Liver (tissue), 9 donors: ENCODE results near the gene AUH. TPM values are rescaled to one million over a fixed set of nuclear protein-coding genes. Genes with fewer than 3 reads are reported as not detected.

ENCODE experiments used
- DNase-seq: peaks from one replicate; pipeline ENCODE4 v3.0.0-alpha.2; 2017; ENCODE audit warnings: low spot score
- H3K27ac ChIP-seq, 2 donors: one replicate each; pipeline ENCODE4 v1.7.0; 2013; ENCODE audit warnings: inconsistent platforms in 2 of 2, low read length in 2 of 2, control low read depth in 1 of 2, low read depth in 1 of 2, mild to moderate bottlenecking in 1 of 2
- H3K27me3 ChIP-seq, 4 donors: one replicate each; pipeline versions ENCODE4 v1.6.1 to v1.7.0; 2013; ENCODE audit warnings: low read length in 3 of 4, inconsistent platforms in 1 of 4, mild to moderate bottlenecking in 1 of 4, moderate library complexity in 1 of 4; ENCODE audit not compliant: control insufficient read depth in 4 of 4, insufficient read depth in 4 of 4
- H3K36me3 ChIP-seq, 4 donors: one replicate each; pipeline versions ENCODE4 v1.6.1 to v1.7.0; 2013; ENCODE audit warnings: low read length in 3 of 4, mild to moderate bottlenecking in 3 of 4, low read depth in 1 of 4, moderate library complexity in 1 of 4; ENCODE audit not compliant: control insufficient read depth in 4 of 4, insufficient read depth in 3 of 4
- H3K4me1 ChIP-seq, 4 donors: one replicate each; pipeline versions ENCODE4 v1.6.1 to v1.7.0; 2013; ENCODE audit warnings: low read length in 3 of 4, mild to moderate bottlenecking in 3 of 4, moderate library complexity in 1 of 4; ENCODE audit not compliant: control insufficient read depth in 4 of 4, insufficient read depth in 4 of 4
- H3K4me3 ChIP-seq, 3 donors: one replicate each; pipeline versions ENCODE4 v1.6.1 to v1.7.0; 2013; ENCODE audit warnings: low read length in 3 of 3, control low read depth in 1 of 3, low read depth in 1 of 3, mild to moderate bottlenecking in 1 of 3
- H3K9ac ChIP-seq, 2 donors: one replicate each; pipeline ENCODE4 v1.7.0; 2013; ENCODE audit warnings: low read length in 2 of 2, mild to moderate bottlenecking in 2 of 2, moderate library complexity in 2 of 2, control low read depth in 1 of 2, low read depth in 1 of 2
- H3K9me3 ChIP-seq, 4 donors: one replicate each; pipeline versions ENCODE4 v1.6.1 to v1.7.0; 2013; ENCODE audit warnings: low read length in 3 of 4; ENCODE audit not compliant: control insufficient read depth in 4 of 4
- ATF3 ChIP-seq: IDR thresholded peaks from 2 replicates; pipeline ENCODE4 v1.6.1; 2016; ENCODE audit warnings: antibody characterized with exemption
- CTCF ChIP-seq: fragments of 150-350 bp; IDR thresholded peaks from 2 replicates; pipeline ENCODE4 v1.5.1; 2017; ENCODE audit warnings: improper control_type of control experiment, low read depth, low read length; ENCODE audit not compliant: missing input control
- EGR1 ChIP-seq, 2 donors: IDR thresholded peaks; 2 replicates each; pipeline ENCODE4 v1.6.1; 2016 to 2018; ENCODE audit warnings: antibody characterized with exemption in 2 of 2, low read depth in 2 of 2
- JUND ChIP-seq, 2 donors: IDR thresholded peaks; 2 replicates each; pipeline ENCODE4 v1.6.1; 2016; ENCODE audit warnings: antibody characterized with exemption in 2 of 2
- RAD21 ChIP-seq, 2 donors: IDR thresholded peaks; 2 replicates each; pipeline ENCODE4 v1.6.1; 2016; ENCODE audit warnings: antibody characterized with exemption in 2 of 2, mild to moderate bottlenecking in 2 of 2
- REST ChIP-seq: IDR thresholded peaks from 2 replicates; pipeline ENCODE4 v1.6.1; 2016; ENCODE audit warnings: antibody characterized with exemption, mild to moderate bottlenecking
- RXRA ChIP-seq, 2 donors: IDR thresholded peaks; 2 replicates each; pipeline ENCODE4 v1.6.1; 2017 to 2018; ENCODE audit warnings: antibody characterized with exemption in 2 of 2, mild to moderate bottlenecking in 1 of 2
- SP1 ChIP-seq: IDR thresholded peaks from 2 replicates; pipeline ENCODE4 v1.6.1; 2018; ENCODE audit warnings: antibody characterized with exemption, mild to moderate bottlenecking
- YY1 ChIP-seq: IDR thresholded peaks from 2 replicates; pipeline ENCODE4 v1.6.1; 2016; ENCODE audit warnings: antibody characterized with exemption, mild to moderate bottlenecking
- ZBTB33 ChIP-seq: IDR thresholded peaks from 2 replicates; pipeline ENCODE4 v1.6.1; 2016; ENCODE audit warnings: antibody characterized with exemption
- WGBS: extraction: QIAGEN DNeasy Blood & Tissue Kit; methylation state at CpG from one replicate; pipeline ENCODE4 v1.1.7; 2013; 5-methylcytosine and 5-hydroxymethylcytosine counted together
- polyA plus RNA-seq, 2 donors: library from polyadenylated mRNA; stranded (reverse) in 1 of 2; unstranded in 1 of 2; fragments of 200-250 nt in 1 of 2; fragments of >200 nt in 1 of 2; fragmentation: Nextera tagmentation in 1 of 2; extraction: Ambion mirVana in 1 of 2; gene quantifications; one replicate each; pipeline versions ENCODE4 v1.2.1 to v1.2.3, GENCODE V29; 2013 to 2015
- total RNA-seq, 2 donors: library from RNA; depleted of rRNA; stranded (reverse); fragments of >200 nt; gene quantifications; one replicate each; pipeline ENCODE4 v1.2.3, GENCODE V29; 2014
- donor health status: healthy.
- donor health status: healthy.
- donor health status: healthy.
- donor health status: healthy.
- donor health status: healthy.

Gene AUH
- total and polyA plus RNA-seq, 4 donors, result 12.1 to 30.0 (median 24.9) TPM

- Histone ChIP-seq H3K36me3 (no peaks in the 10 kb centered on the region), H3K9ac (peak overlapping the region; percentile 93 to 97), H3K9me3 (no peaks in the 10 kb centered on the region), H3K27ac (peak overlapping the region; percentile 98 to 99), H3K4me1 (peaks cover 9 to 37% (median 15%) of the 10 kb centered on the region in 4 donors), H3K27me3 (no peaks in the 10 kb centered on the region), H3K4me3 (peak overlapping the region; percentile 50 to 73 (median 70))
- no peak for TF ChIP-seq ZBTB33
- TF ChIP-seq YY1, result no peak
- TF ChIP-seq RXRA (IDR thresholded peaks at IDR 0.05), result peak in 1 of 2 donors; percentile 26
- TF ChIP-seq ATF3, result peak; percentile 25
- peak; percentile 70 to 75 for TF ChIP-seq JUND (IDR thresholded peaks at IDR 0.05)
- no peak for TF ChIP-seq SP1
- TF ChIP-seq CTCF, result no peak
- no peak for TF ChIP-seq EGR1 (IDR thresholded peaks at IDR 0.05; ENCODE audit: low read depth in 2 of 2)
- TF ChIP-seq RAD21 (IDR thresholded peaks at IDR 0.05), result peak in 1 of 2 donors; percentile 19
- peak; percentile 60 for DNase-seq
- WGBS, result under 1% methylated on average over 38 of the region's 38 CpGs
These were observed 168.5 kb downstream of the AUH start for GRCh38 chr9:91193087-91193657.

- Histone ChIP-seq H3K4me3 (peak overlapping the region in 1 of 3 donors; percentile 50), H3K27ac (peak overlapping the region; percentile 98 to 99), H3K9me3 (no peaks in the 10 kb centered on the region), H3K4me1 (peaks cover 9 to 32% (median 14%) of the 10 kb centered on the region in 4 donors), H3K36me3 (no peaks in the 10 kb centered on the region), H3K27me3 (no peaks in the 10 kb centered on the region), H3K9ac (peak overlapping the region; percentile 40 to 97)
- DNase-seq, result no peak
- 24% methylated on average over 7 of the region's 7 CpGs for WGBS
- peak in 1 of 2 donors; percentile 11 for TF ChIP-seq RAD21 (IDR thresholded peaks at IDR 0.05)
- TF ChIP-seq REST, result no peak
- no peak for TF ChIP-seq EGR1 (IDR thresholded peaks at IDR 0.05; ENCODE audit: low read depth in 2 of 2)
- TF ChIP-seq ZBTB33, result peak; percentile 11
These were observed 169.2 kb downstream of the AUH start for GRCh38 chr9:91192381-91193086.
